Neutrophil (primary cell): ENCODE results near the gene EIF2B1.

Source experiments
- H3K27ac ChIP-seq: fragments of 200-600 bp; sonication (generic); 2 replicates; pipeline ENCODE4 v1.5.1; 2016; ENCODE audit warnings: mild to moderate bottlenecking, moderate library complexity
- H3K27me3 ChIP-seq: fragments of 200-600 bp; sonication (generic); 2 replicates; pipeline ENCODE4 v1.6.0; 2016; ENCODE audit warnings: mild to moderate bottlenecking
- H3K36me3 ChIP-seq: fragments of 200-600 bp; sonication (generic); 2 replicates; pipeline ENCODE4 v1.5.1; 2017
- H3K4me1 ChIP-seq, 2 experiments: fragments of 200-600 bp in 1 of 2; sonication (generic) in 1 of 2; 1 replicate in 1 of 2; 2 replicates in 1 of 2; pipeline versions ENCODE4 v1.5.1 to v1.6.1; 2013 to 2016; ENCODE audit warnings: low read depth in 1 of 2, low read length in 1 of 2, mild to moderate bottlenecking in 1 of 2, moderate library complexity in 1 of 2; ENCODE audit not compliant: control insufficient read depth in 1 of 2, insufficient read depth in 1 of 2
- H3K4me3 ChIP-seq, 2 experiments: fragments of 200-600 bp in 1 of 2; sonication (generic) in 1 of 2; 1 replicate in 1 of 2; 2 replicates in 1 of 2; pipeline ENCODE4 v1.5.1; 2013 to 2016; ENCODE audit warnings: low read depth in 1 of 2, low read length in 1 of 2, mild to moderate bottlenecking in 1 of 2, moderate library complexity in 1 of 2
- H3K9me3 ChIP-seq: fragments of 200-600 bp; sonication (generic); 2 replicates; pipeline ENCODE4 v1.5.1; 2016
- CTCF ChIP-seq: fragments of 200-600 bp; sonication (generic); IDR thresholded peaks from 2 replicates; pipeline ENCODE4 v1.5.1; 2016; ENCODE audit warnings: antibody characterized with exemption

The EIF2B1 gene

GRCh38 chr12:123602651-123603195 lies 30.8 kb downstream of the EIF2B1 start:
- H3K27ac ChIP-seq = peak overlapping the region; percentile 86
- no peaks in the 10 kb centered on the region for H3K27me3 ChIP-seq

DNA sequence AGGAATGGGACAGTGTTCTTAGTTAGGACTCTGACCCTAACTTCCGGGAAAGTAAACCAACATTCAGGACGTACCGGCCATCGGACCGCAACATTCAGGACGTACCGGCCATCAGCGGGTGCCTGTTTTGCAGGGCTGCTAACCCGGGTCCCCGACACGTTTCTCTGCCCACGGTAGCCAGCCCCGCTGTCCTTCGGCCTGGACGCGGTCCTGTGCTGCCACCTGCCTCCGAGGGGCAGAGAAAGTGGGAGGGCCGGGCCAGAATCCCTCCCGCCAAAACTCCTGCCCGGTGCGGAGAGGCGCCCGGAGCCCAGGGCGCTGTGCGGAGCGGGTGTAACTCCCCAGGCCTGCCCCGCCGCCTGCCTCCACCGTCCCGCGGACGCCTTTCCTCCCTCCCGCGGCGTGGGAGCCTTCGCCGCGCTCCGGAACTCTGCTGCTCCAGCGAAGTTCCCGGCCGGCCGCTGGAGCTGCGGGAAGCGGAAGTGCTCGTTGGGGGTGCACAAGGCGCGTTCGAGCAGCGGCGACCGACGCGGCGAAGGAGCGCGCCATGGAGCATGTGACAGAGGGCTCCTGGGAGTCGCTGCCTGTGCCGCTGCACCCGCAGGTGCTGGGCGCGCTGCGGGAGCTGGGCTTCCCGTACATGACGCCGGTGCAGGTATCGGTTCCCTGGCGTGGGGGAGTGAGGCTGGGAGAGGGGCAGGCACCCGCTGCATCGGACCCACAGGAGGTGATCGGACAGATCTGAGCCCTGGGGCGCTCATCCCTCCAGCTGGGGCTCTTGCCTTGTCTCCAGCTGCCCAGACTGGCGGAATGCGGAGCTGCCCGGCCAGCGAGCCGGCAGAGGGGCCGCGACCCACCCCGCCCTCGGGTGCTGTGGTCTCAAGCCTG lies 31.6 kb downstream of the EIF2B1 start, which contains the start of gene DDX55:
Gene DDX55 (plus strand): TSS at position 498 of the 888 bp plus-strand sequence. CDS start 50 bp downstream, at position 548.
- Histone ChIP-seq H3K4me3 (peak within 1 kb of the TSS; percentile 92 to 96), H3K4me1 (peaks cover 11 to 20% of the 10 kb centered on the region in 2 experiments), H3K36me3 (peaks cover 25% of the 10 kb centered on the region), H3K9me3 (no peaks in the 10 kb centered on the region), H3K27ac (peak within 1 kb of the TSS; percentile 86), H3K27me3 (no peaks in the 10 kb centered on the region)
- TF ChIP-seq CTCF = peak; percentile 65

More at GRCh38 chr12:123602651-123603195, 30.8 kb downstream of the EIF2B1 start:
- Histone ChIP-seq H3K36me3 (peaks cover 27% of the 10 kb centered on the region), H3K4me3 (peak overlapping the region; percentile 92 to 96), H3K9me3 (no peaks in the 10 kb centered on the region), H3K4me1 (peaks cover 11 to 20% of the 10 kb centered on the region in 2 experiments)
- no peak for TF ChIP-seq CTCF

- Histone ChIP-seq H3K9me3 (no peaks in the 10 kb centered on the region), H3K4me3 (no peak overlapping the region), H3K27ac (no peak overlapping the region), H3K27me3 (no peaks in the 10 kb centered on the region), H3K4me1 (peaks cover 11 to 20% of the 10 kb centered on the region in 2 experiments), H3K36me3 (peaks cover 38% of the 10 kb centered on the region)
- TF ChIP-seq CTCF = no peak
Observed at GRCh38 chr12:123599721-123600120, 33.8 kb downstream of the EIF2B1 start.

- peaks cover 11 to 20% of the 10 kb centered on the region in 2 experiments for H3K4me1 ChIP-seq
- no peaks in the 10 kb centered on the region for H3K27me3 ChIP-seq
- peaks cover 42% of the 10 kb centered on the region for H3K36me3 ChIP-seq
- no peak overlapping the region for H3K4me3 ChIP-seq
- no peaks in the 10 kb centered on the region for H3K9me3 ChIP-seq
- TF ChIP-seq CTCF = no peak
- no peak overlapping the region for H3K27ac ChIP-seq
Observed at GRCh38 chr12:123599310-123599709, 34.2 kb downstream of the EIF2B1 start.

DNA sequence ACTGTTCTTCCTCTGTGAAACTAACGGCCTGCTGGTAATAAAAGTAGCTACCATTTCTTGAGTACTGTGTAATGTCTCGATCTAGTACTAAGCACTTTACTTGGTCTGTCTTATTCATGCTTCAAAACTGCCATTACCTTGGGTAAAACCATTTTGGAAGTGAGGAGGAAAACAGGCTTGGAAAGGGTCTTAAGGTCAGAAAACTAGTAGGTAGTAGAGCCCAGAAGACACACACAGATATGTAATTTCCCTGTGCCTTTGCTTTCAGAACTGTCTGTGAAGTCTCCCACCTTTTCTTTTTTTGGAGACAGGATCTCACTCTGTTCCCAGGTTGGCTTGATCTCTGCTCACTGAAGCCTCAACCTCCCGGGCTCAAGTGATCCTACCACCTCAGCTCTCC lies 35.0 kb downstream of the EIF2B1 start:
- no peak overlapping the region for H3K4me3 ChIP-seq
- no peaks in the 10 kb centered on the region for H3K9me3 ChIP-seq
- no peak overlapping the region for H3K27ac ChIP-seq
- peaks cover 47% of the 10 kb centered on the region for H3K36me3 ChIP-seq
- no peak for TF ChIP-seq CTCF
- H3K27me3 ChIP-seq = no peaks in the 10 kb centered on the region
- peaks cover 11 to 20% of the 10 kb centered on the region in 2 experiments for H3K4me1 ChIP-seq
